ENCODE measurements around the gene TOX2. TPM values are rescaled to one million over a fixed set of nuclear protein-coding genes. Genes with fewer than 3 reads are reported as not detected.
A peak's percentile ranks its signal among the peaks of the same experiment; 100 is the strongest.

Gene TOX2
- total and polyA plus RNA-seq, 2 donors, result 14.5 to 75.8 TPM

DNA sequence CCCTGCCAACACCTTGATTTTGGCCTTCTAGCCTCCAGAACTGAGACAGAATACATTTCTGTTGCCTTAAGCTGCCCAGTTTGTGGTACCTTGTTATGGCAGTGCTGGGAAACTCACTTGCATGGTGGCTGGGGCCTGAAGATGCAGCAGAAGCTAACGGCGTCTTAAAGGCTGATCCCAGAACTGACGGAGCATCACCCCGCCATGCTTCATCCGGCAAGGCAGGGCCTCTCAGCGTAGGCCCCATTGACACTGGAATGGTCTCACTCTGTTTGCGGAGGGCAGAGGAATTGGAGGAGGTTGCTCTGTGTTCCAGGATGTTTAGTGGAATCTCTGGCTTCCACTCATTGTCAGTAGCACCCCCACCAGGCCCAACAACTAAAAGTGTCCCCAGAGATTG lies 170.2 kb downstream of the TOX2 start:
- H3K9me3 ChIP-seq (ENCODE audit: control insufficient read depth in 2 of 2, insufficient read depth in 1 of 2, low read length in 1 of 2), result no peaks in the 10 kb centered on the region
- H3K27me3 ChIP-seq (ENCODE audit: control insufficient read depth in 2 of 2, insufficient read depth in 1 of 2, low read length in 1 of 2), result peaks cover 0 to 2% of the 10 kb centered on the region in 2 donors
- H3K4me3 ChIP-seq (ENCODE audit: low read length in 2 of 2), result no peak overlapping the region
- 98% methylated on average over 7 of the region's 7 CpGs for WGBS
- no peak overlapping the region for H3K27ac ChIP-seq (ENCODE audit: low read depth in 1 of 2, low read length in 1 of 2)
- H3K4me1 ChIP-seq (ENCODE audit: control insufficient read depth in 2 of 2, insufficient read depth in 2 of 2, low read length in 2 of 2), result peaks cover 8 to 11% of the 10 kb centered on the region in 2 donors
- no peak for DNase-seq (ENCODE audit: low read depth in 6 of 9, low spot score in 9 of 9)
- H3K36me3 ChIP-seq (ENCODE audit: control insufficient read depth in 2 of 2, insufficient read depth in 2 of 2, low read length in 1 of 2), result no peaks in the 10 kb centered on the region

DNA sequence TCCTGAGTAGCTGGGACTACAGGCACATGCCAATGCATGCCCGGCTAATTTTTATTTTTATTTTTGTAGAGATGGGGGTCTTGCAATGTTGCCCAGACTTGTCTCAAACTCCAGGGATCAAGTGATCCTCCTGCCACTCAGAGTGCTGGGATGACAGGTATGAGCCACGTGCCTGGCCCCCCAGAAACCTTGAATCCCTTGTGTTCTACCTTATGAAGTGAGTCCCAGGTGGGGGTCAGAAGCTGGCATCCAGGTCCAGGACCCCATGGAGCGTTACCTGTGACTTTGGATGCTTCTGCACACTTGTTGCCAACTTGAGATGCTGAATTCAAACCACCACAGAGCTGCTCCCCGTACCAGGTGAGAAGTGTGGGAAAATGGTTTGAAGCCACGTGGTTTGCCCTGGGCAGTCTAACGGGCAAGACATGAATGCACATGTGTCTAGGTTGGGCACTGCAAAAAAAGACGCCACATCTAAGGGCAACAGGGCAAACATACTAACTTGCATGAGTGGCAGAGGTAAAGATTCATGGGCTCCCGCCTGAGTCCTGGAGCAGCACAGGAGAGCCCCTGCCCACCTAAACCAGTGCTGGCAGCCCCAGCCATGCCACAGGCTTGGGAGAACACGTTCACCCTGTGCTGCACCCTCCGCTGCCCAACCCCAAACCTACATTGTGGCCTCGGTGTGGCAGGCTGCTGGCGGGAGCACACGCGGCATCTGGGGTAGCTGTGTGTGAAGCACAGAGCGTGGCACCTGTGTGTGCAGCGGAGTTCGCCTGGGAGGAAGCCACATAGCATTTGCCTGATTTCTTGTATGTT lies 171.2 kb downstream of the TOX2 start:
- no peaks in the 10 kb centered on the region for H3K9me3 ChIP-seq (ENCODE audit: control insufficient read depth in 2 of 2, insufficient read depth in 1 of 2, low read length in 1 of 2)
- DNase-seq (ENCODE audit: low read depth in 6 of 9, low spot score in 9 of 9), result no peak
- no peak overlapping the region for H3K4me3 ChIP-seq (ENCODE audit: low read length in 2 of 2)
- H3K36me3 ChIP-seq (ENCODE audit: control insufficient read depth in 2 of 2, insufficient read depth in 2 of 2, low read length in 1 of 2), result no peaks in the 10 kb centered on the region
- no peak overlapping the region for H3K27ac ChIP-seq (ENCODE audit: low read depth in 1 of 2, low read length in 1 of 2)
- H3K27me3 ChIP-seq (ENCODE audit: control insufficient read depth in 2 of 2, insufficient read depth in 1 of 2, low read length in 1 of 2), result peaks cover 0 to 3% of the 10 kb centered on the region in 2 donors
- peaks cover 0 to 3% of the 10 kb centered on the region in 2 donors for H3K4me1 ChIP-seq (ENCODE audit: control insufficient read depth in 2 of 2, insufficient read depth in 2 of 2, low read length in 2 of 2)
- WGBS, result 86% methylated on average over 17 of the region's 17 CpGs

DNA sequence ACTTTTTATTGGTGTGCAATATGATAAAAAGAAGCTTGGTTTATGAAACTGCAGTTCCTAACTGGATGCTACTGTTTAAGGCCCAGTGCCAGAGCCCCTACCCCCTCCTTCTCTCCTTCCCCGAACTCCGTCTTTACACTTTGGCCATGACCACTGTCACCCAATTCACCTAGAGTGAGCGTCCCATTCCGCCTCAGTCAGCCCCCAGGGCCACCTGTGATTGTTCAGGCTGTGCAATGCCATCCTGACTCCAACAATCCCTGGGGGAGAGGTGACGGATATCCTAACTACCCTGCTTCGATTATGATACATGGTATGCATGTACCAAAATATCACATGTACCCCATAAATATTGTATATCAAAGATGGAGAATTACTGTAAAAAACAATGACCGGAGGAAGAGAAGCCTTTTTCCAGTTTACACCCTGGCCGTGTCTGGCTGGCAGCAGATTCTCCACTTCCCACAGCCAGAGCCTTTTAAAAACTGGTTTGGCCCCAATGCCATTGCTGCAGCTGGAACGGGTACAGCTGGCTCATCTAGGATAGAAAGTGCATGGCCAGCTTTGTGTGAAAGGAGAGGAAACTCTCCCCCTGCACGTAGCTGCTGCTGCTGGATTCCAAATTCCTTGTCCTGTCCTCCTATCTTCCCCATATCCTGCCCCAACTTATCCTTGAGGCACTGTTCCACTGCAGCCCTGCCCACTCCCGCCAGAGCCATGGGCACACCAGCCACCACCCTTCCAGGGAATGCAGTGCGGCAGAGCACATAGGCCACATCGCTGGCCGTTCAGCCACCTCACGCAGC lies 172.6 kb downstream of the TOX2 start:
- H3K27ac ChIP-seq (ENCODE audit: low read depth in 1 of 2, low read length in 1 of 2), result no peak overlapping the region
- WGBS, result 94% methylated on average over 15 of the region's 15 CpGs
- no peaks in the 10 kb centered on the region for H3K9me3 ChIP-seq (ENCODE audit: control insufficient read depth in 2 of 2, insufficient read depth in 1 of 2, low read length in 1 of 2)
- peaks cover 0 to 4% of the 10 kb centered on the region in 2 donors for H3K27me3 ChIP-seq (ENCODE audit: control insufficient read depth in 2 of 2, insufficient read depth in 1 of 2, low read length in 1 of 2)
- H3K4me3 ChIP-seq (ENCODE audit: low read length in 2 of 2), result no peak overlapping the region
- no peaks in the 10 kb centered on the region for H3K4me1 ChIP-seq (ENCODE audit: control insufficient read depth in 2 of 2, insufficient read depth in 2 of 2, low read length in 2 of 2)
- no peak for DNase-seq (ENCODE audit: low read depth in 6 of 9, low spot score in 9 of 9)
- H3K36me3 ChIP-seq (ENCODE audit: control insufficient read depth in 2 of 2, insufficient read depth in 2 of 2, low read length in 1 of 2), result no peaks in the 10 kb centered on the region

DNA sequence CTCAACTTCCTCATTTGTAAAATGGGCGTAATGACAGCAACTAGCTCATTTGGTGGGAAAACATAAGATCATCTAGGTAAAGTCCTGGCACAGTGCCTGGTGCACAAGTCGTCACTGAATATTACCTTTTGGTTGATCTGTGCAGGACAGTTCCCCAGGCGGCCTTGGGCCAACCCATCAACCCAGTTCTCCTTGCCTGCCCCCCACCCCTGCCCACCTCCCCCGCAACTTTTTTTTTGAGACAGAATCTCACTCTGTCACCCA lies 173.1 kb downstream of the TOX2 start:
- H3K27ac ChIP-seq (ENCODE audit: low read depth in 1 of 2, low read length in 1 of 2), result no peak overlapping the region
- DNase-seq (ENCODE audit: low read depth in 6 of 9, low spot score in 9 of 9), result no peak
- no peaks in the 10 kb centered on the region for H3K9me3 ChIP-seq (ENCODE audit: control insufficient read depth in 2 of 2, insufficient read depth in 1 of 2, low read length in 1 of 2)
- no peak overlapping the region for H3K4me3 ChIP-seq (ENCODE audit: low read length in 2 of 2)
- no peaks in the 10 kb centered on the region for H3K36me3 ChIP-seq (ENCODE audit: control insufficient read depth in 2 of 2, insufficient read depth in 2 of 2, low read length in 1 of 2)
- 95% methylated on average over 4 of the region's 4 CpGs for WGBS
- no peaks in the 10 kb centered on the region for H3K4me1 ChIP-seq (ENCODE audit: control insufficient read depth in 2 of 2, insufficient read depth in 2 of 2, low read length in 2 of 2)
- H3K27me3 ChIP-seq (ENCODE audit: control insufficient read depth in 2 of 2, insufficient read depth in 1 of 2, low read length in 1 of 2), result peaks cover 0 to 4% of the 10 kb centered on the region in 2 donors

DNA sequence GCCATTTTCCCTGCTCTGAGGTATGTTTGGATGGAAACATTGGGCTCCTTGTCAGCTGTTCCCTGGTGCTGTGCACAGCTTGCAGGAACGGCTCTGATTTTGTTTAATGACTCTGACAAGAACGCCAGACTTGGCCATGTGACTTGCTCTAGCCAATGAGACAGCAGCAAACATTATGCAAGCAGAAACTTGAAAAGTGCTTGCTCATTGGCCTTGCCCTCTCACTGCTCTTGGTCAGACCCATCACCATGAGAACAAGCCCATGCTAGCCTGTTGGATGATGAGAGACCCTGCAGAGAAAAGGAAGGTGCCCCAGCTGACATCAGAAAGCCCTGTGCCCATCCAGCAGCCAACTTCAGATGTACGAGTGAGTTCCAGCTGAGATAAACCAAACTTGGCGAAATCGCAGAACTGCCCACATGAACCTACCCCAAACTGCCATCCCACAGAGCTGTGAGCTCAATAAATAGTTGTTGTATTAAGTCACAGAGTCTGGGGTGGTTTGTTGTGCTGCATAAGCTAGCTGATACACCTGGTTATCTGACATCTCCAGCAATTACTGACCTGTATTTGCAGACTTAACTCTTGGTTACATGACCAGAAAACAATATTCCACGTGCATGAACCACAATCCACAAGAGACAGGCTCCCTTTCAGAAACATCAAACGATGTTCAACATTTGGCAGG lies 175.5 kb downstream of the TOX2 start:
- WGBS, result 73% methylated on average over 7 of the region's 7 CpGs

DNA sequence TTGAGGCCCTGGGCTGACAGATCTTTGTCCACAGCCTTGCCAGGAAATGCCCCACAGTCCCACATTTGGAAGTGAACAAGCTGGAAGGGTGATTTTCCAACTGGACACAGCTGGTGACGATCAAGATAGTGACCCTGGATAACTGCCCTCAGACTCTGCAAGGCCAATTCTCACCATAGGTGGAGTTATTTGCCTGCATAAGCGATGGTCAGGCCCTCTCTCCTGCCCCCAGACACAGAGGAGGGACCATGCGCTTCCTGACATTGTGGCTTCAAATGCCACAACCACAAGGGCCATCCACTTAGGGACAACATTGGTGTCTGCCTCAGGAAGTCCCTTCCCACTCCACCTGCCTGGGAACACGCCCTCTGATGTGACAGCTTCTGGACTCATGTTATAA lies 176.4 kb downstream of the TOX2 start:
- H3K4me3 ChIP-seq (ENCODE audit: low read length in 2 of 2), result no peak overlapping the region
- no peaks in the 10 kb centered on the region for H3K9me3 ChIP-seq (ENCODE audit: control insufficient read depth in 2 of 2, insufficient read depth in 1 of 2, low read length in 1 of 2)
- no peaks in the 10 kb centered on the region for H3K36me3 ChIP-seq (ENCODE audit: control insufficient read depth in 2 of 2, insufficient read depth in 2 of 2, low read length in 1 of 2)
- H3K27ac ChIP-seq (ENCODE audit: low read depth in 1 of 2, low read length in 1 of 2), result no peak overlapping the region
- 79% methylated on average over 4 of the region's 4 CpGs for WGBS
- H3K27me3 ChIP-seq (ENCODE audit: control insufficient read depth in 2 of 2, insufficient read depth in 1 of 2, low read length in 1 of 2), result peaks cover 0 to 6% of the 10 kb centered on the region in 2 donors
- no peak for DNase-seq (ENCODE audit: low read depth in 6 of 9, low spot score in 9 of 9)
- no peaks in the 10 kb centered on the region for H3K4me1 ChIP-seq (ENCODE audit: control insufficient read depth in 2 of 2, insufficient read depth in 2 of 2, low read length in 2 of 2)

More for the DNA sequence above, 175.5 kb downstream of the TOX2 start:
- Histone ChIP-seq H3K27me3 (ENCODE audit: control insufficient read depth in 2 of 2, insufficient read depth in 1 of 2, low read length in 1 of 2) (peaks cover 0 to 4% of the 10 kb centered on the region in 2 donors), H3K4me1 (ENCODE audit: control insufficient read depth in 2 of 2, insufficient read depth in 2 of 2, low read length in 2 of 2) (no peaks in the 10 kb centered on the region), H3K9me3 (ENCODE audit: control insufficient read depth in 2 of 2, insufficient read depth in 1 of 2, low read length in 1 of 2) (no peaks in the 10 kb centered on the region), H3K36me3 (ENCODE audit: control insufficient read depth in 2 of 2, insufficient read depth in 2 of 2, low read length in 1 of 2) (no peaks in the 10 kb centered on the region), H3K4me3 (ENCODE audit: low read length in 2 of 2) (no peak overlapping the region), H3K27ac (ENCODE audit: low read depth in 1 of 2, low read length in 1 of 2) (no peak overlapping the region)
- peak in 1 of 9 donors; percentile 26 for DNase-seq (ENCODE audit: low read depth in 6 of 9, low spot score in 9 of 9)

DNA sequence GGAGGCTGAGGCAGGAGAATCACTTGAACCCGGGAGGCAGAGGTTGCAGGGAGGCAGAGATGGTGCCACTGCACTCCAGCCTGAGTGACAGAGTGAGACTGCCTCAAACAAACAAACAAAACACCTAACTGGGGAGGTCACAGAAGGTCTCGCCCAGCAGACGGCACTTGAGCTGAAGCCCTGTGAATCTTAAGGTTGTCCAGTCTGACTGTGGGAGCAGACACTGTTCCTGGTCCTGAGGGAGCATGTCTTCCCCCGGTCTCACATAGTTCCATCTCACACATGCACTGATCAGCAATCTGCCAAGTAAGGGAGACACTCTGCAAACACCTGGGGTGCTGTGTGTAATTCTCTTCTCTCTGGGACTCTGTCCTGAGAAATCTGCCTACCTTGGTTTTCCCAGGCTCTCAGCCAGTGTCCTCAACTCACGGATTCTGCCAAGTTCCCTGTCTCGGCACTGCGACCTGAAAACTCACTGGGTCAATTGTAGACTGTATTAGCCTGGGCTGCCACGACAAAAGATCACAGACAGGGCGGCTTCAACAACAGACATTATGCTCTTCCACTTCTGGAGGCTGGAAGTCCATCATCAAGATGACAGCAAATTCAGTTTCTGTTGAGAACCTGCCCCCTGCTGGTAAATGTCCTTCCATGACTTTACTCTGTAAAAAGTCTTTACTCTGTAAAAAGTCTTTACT lies 178.0 kb downstream of the TOX2 start:
- Histone ChIP-seq H3K9me3 (ENCODE audit: control insufficient read depth in 2 of 2, insufficient read depth in 1 of 2, low read length in 1 of 2) (no peaks in the 10 kb centered on the region), H3K27me3 (ENCODE audit: control insufficient read depth in 2 of 2, insufficient read depth in 1 of 2, low read length in 1 of 2) (peaks cover 0 to 6% of the 10 kb centered on the region in 2 donors), H3K4me1 (ENCODE audit: control insufficient read depth in 2 of 2, insufficient read depth in 2 of 2, low read length in 2 of 2) (no peaks in the 10 kb centered on the region), H3K27ac (ENCODE audit: low read depth in 1 of 2, low read length in 1 of 2) (no peak overlapping the region), H3K36me3 (ENCODE audit: control insufficient read depth in 2 of 2, insufficient read depth in 2 of 2, low read length in 1 of 2) (no peaks in the 10 kb centered on the region), H3K4me3 (ENCODE audit: low read length in 2 of 2) (no peak overlapping the region)
- DNase-seq (ENCODE audit: low read depth in 6 of 9, low spot score in 9 of 9), result peak in 2 of 9 donors; percentile 60 to 65
- WGBS, result 85% methylated on average over 9 of the region's 9 CpGs

DNA sequence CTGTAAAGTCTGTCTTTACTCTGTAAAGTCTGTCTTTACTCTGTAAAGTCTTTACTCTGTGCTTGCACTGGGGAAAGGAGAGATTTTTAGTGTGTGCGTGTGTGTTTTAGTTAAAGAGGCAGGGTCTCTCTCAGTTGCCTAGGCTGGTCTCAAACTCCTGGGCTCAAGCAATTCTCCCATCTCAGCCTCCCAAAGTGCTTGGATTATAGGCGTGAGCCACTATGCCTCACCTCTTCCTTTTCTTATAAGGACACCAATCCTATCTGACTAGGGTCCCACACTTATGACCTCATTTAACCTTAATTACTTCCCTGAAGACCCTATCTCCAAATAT lies 178.6 kb downstream of the TOX2 start:
- Histone ChIP-seq H3K4me3 (ENCODE audit: low read length in 2 of 2) (no peak overlapping the region), H3K4me1 (ENCODE audit: control insufficient read depth in 2 of 2, insufficient read depth in 2 of 2, low read length in 2 of 2) (no peaks in the 10 kb centered on the region), H3K27me3 (ENCODE audit: control insufficient read depth in 2 of 2, insufficient read depth in 1 of 2, low read length in 1 of 2) (peaks cover 0 to 6% of the 10 kb centered on the region in 2 donors), H3K36me3 (ENCODE audit: control insufficient read depth in 2 of 2, insufficient read depth in 2 of 2, low read length in 1 of 2) (no peaks in the 10 kb centered on the region), H3K9me3 (ENCODE audit: control insufficient read depth in 2 of 2, insufficient read depth in 1 of 2, low read length in 1 of 2) (no peaks in the 10 kb centered on the region), H3K27ac (ENCODE audit: low read depth in 1 of 2, low read length in 1 of 2) (no peak overlapping the region)
- WGBS, result 88% methylated on average over 2 of the region's 2 CpGs
- DNase-seq (ENCODE audit: low read depth in 6 of 9, low spot score in 9 of 9), result no peak
